8988T (cell line): Measurements from ENCODE around the gene ITK.
"Not testable (repeated sequence)": the region's sequence is repeated elsewhere in the genome, so short reads cannot be mapped to it uniquely, and the experiment has no call there.

ENCODE experiments used
- DNase-seq: peaks from one replicate; pipeline ENCODE4 v3.0.0; 2011

Gene ITK

DNA sequence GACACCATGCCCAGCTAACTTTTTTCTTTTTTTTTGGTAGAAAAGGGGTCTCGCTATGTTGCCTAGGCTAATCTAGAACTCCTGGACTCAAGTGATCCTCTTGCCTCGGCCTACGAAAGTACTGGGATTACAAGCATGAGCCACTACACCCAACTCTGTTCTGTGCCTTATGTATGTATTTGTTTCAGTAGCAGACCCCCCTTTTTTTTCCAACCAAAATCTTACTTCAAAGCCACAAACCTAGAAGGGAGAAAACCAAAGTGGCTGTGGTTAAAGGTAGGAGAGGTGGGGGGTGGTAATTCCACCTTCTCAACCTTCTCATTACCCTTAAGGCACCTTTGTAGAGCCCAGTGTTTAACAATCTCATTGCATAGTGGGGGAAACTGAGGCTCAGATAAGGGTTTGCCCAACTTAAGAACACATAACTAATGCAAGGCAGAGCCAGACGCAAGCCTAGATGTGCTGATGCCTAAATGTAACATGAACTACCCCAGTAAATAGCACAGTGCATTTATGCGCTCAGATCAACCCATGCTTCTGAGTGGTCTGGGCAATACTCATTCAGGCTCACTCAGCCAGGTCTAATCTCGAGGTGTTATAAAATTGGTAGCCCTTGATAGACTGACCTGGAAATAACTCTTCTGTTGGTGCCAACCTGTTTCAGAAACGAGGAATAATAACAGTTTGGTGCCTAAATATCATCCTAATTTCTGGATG is 33.0 kb downstream of the ITK start:
- no peak for DNase-seq

DNA sequence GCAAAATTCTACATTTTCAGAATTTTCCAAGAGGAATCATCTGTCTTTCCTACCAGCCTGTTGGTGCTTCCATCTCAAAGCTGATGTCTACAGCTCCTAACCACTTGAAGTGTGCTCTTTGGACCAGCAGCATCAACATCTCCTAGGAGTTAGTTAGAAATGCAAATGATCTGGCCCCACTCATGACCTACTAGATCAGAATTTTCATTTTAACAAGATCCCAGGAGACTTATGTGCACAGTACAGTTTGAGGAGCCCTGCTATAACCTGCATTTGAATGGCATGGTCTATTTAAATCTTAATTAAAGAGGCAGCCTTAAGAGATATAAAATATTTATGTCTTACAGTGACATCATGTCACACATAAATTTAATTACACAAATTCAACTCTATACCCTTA is 33.8 kb downstream of the ITK start:
- no peak for DNase-seq

DNA sequence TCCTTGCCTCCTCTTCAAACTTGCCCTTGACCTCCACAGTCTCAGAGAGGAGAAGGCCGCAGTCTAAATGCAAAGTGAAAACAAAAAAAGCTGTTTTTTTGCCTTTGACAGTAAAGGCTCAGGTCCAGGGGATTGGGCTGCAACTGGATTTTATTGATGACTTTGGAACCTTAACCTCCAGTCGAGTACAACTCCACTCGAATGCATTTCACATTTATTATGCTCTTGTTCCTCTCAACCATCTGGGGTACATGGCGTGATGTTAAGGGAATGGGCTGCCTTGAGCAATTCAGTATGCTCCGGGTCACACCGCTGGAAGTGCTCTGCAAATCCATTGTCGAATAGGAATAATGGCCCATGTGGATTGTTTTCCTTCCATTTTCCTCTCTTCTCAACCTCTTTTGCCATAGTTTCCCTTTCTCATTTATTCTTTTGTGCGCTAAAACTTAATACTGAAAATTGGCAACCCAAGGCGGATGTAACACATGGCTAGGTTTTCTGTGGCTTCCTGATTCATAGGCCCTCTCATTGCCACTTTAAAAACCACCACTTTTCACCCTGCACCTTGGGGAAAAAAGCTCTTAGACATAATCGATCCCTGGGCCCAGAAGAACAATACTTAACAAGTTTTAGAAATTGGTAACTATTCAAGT is 34.3 kb downstream of the ITK start:
- DNase-seq = no peak

DNA sequence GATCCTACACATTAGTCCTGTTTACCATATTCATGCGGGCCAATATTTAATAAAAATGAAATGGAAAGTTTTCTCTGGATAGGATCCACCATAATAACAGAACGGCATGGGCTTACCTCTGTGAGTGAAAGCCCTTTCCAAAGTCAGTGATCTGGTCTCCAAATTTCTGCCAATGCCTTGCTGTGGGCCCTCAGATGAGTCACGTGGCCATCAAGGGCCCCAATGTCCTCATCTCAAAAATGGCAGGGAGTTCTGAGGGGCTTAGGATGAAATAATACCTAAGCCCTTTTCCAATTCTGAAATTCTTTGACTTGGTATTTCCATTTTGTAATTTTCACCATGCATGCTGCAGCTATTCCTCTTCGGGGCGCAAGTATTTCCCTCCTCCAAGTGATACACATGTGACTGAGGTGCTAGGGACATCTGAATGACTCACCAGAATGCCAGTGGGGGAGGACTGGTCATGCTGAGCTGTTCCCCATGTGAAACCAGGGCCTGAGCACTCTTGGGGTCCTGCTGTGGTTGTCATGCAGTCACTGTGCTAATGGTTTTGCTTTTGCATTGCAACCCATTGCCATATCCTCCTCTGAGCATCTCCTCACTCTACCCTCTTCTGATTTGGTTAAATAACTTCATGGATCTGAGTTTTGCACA is 35.0 kb downstream of the ITK start:
- no peak for DNase-seq

DNA sequence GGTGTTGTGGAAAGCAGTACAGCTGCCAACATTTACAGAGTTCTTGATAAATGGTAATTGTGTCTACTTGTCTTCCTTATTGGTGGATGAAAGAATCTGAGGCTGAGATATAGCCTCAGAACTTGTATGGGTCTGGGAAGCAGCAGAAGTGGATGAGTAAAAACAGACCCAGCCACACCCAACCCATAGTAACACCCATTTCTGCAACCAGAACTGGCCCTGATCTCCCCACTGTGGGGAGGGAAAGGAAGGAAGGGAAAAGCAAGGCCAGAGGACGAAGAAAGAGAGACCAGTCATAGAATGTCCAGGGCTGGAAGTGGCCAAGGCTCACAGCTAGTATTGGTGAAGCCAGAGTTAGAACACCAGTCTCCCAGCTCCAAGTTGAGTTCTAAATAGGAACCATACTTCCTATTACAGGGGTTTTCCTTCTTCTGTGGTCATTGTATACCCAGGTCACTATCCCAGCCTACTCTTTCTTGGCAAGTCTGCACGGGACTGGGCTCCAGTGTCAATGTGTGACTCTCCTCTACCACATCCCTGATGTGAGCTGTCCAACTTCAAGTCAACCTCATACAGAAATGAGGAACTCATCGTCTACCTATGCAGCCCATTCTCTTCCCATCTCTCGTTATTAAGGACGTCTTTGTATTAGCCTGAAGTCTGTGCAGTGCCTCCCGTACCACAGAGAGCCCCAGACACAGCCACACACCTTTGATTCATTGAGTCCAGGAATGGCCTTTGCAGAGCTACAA is 35.9 kb downstream of the ITK start:
- DNase-seq = no peak

DNA sequence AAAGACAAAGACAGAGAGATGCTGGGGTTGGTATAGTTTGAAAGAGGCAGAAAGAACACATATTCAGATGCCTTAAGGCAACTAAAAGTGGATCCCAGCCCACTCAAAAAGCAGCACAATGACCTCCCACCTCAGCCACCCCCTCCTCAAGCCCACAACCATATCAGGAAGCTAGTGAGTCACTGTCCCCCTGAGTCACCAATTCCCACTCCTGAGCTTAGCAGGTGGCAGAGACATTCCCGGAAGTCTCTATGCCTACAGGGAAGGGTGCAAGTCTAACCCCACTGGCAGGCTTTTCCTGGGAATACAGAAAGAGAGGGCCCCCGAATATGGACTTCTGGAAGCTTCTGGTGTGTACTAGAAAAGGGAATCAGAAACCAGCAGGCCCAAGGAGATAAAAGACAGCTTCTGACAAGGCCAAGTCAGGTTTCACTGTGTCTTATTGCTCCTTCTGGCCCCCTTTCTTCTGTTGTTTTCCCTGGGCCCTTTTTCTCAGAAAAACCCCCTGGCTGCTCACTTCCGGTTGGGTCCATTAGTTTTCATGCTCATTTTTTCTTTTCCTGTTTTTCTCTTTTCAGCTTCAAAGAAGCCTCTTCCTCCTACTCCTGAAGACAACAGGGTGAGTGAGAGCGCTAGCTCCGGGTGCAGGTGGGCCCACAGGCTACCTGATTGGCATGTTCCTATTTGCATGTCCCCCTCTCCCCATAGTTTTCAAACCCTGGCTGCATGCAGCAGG is 36.8 kb downstream of the ITK start:
- DNase-seq = no peak

DNA sequence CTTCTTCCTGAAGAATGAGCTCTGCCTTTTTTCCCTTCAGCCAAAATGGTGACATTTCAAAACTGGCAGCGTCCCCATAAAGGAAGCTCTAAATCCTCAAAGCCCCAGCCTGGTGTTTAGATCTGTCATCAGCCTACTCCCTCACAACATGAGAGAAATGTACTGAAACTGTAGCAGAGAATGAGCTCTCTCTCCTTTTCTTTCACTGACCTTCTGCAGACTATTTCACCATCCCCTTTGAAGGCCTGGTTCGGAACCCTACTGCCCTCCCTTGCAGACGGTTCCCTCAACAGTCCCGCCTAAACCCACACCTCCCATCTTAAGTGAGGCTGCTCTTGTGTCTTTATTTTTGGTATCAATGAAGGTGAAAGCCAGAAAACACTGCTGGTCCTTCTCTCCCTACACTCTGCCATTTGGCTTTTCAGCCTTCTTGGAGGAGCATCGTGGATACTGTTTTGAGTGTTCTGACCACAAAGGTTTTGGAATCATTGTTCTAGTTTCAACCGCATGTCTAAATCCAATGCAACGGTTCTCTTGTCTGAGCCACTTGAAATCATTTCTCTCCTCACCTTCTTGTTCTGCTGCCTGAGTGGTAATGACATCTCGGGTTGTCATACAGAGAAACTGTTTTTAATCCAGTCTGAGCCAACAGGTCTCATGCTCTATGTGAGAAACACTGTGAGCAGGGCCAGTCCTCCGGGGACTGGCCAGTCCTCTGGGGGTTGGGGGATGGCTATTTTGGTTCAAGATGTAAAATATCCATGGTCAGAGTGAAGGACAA is 39.0 kb downstream of the ITK start:
- no peak for DNase-seq

DNA sequence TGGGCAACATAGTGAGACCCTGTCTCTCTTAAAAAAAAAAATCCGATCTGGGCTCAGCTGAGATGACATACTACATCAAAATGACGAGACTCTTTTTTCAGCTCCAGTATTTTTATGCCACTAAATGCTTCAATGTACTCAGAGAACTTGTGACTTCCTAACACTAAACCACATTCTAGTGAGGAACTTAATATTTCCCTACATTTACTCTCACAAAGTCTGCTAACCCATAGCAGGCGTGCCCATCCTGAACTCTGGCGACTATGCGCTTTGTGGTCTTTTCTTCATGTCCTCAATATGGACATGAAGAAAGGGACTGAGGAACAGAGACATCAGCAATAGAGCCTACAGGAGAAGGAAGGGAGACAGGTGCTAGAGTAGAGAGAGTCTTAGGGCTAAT is 41.3 kb downstream of the ITK start:
- DNase-seq = no peak

DNA sequence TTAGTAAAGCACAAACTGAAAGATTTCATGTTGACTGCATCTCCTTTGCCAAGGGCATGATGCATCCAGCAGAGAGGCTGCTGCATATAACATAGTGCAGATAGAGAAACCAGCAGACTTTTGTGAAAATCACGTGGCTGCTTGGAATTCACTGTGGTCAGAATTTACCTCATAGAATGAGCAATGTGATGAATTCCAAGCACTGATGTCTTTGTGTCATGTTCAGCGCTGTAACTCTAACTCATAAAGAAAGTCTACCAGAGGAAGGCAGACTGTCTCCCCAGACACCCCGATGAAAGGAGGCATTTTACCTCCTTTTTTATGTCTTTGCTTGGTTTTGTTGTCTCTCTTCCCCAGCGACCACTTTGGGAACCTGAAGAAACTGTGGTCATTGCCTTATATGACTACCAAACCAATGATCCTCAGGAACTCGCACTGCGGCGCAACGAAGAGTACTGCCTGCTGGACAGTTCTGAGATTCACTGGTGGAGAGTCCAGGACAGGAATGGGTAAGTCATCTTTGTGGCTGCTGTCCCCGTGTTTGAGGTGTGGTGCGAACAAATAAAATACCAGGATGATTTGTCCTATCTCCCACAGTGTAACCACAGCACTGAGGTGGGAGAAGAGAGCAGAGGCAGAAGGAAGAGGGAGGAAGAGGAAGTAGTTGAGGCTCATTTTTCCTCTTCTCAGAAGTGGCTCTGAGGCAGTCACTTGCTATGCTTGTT is 42.0 kb downstream of the ITK start:
- no peak for DNase-seq

DNA sequence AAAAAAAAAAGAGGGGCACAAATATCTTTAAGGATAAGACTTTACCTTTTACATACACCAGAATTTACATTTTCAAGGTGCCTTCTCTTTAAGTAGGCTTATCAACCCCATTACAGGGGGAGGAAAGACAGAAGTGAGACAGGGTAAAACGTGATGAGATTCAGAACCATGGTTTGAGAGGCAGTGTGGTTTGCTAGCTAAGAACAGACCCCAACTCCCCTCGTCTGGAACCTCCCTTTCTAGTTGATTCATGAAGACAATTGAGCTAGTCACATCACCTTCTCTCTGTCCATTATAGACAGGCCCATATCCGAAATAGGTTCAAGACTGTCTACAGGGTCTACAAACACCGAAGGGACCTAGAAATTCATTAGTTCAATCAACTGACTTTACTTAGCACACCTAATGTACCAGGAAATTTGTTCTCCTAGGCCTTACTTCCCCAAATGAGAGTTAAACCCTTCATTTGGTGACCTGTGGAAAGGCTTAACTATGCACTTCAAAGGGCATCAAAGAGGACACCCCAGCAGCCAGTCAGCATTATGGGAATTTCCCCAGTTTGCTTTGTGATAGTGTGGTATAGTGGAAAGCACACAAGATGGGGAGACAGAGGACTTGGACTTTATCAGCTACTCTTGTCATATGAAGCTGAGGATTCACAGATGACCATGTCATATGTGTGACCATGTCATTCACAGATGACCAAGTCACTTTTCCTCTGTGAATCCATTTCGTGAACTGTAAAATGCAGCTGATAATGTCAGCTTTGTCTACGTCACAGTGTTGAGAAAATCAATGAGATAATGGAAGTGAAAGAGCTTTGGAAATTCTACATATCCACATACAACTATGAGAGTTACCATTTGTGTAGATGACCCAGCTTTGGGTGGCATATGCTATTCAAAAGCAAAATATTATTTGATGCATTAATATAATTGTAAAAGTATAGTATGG is 45.1 kb downstream of the ITK start:
- no peak for DNase-seq

DNA sequence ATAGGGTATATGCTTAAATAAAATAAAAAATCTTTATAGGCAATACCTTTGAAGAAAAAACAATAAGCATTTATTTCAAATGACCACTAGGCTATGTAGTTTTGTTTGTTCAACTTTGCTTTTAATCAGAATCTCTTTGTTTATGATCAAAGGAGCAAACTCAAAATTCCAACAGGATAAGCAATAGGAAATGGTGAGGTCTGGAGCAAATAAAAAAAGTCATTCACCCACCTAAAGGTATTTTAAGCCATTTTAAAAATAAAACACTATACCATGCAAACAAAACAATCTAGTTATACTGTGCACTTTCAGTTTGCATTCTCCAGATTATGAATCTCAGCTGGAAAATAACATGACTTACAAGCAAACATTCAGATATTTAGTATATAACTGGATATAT is 50.0 kb downstream of the ITK start:
- DNase-seq = no peak

DNA sequence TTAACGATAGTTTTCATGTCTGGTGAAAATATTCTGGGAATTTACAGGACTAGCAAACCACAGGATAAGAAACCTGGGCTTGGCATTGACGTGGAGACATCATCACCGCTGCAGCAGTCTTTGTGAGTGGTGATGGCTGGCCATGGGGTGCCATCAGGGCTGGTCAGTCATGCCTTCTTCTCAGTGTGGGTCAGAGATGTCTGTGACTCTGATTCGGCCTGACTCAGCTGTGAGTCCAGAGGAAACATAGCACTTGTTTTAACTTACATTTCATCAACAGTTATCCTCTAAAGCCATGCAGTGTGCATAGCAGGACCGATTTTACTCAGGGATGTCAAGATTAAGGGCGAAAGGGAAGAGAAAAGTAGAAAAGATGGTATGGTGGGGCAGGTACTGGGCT is 52.1 kb downstream of the ITK start:
- no peak for DNase-seq

DNA sequence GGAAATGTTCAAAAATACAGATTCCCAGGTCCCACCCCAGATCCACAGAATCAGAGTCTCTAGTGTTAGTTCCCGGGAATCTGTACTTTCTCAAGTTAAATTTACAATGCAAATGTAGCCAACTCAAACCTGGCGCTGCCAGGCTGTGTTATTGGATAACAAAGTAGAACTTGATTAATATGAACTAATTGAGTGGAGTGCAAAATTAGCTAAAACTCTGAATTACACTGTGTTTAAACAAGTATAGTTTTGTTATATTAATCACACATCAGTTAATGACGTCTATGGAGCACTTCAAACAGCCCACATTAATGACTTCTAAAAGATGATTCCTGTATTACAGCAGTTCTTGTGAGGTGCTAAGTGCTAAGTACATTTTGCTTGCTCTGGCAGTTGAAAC is 52.9 kb downstream of the ITK start:
- no peak for DNase-seq

DNA sequence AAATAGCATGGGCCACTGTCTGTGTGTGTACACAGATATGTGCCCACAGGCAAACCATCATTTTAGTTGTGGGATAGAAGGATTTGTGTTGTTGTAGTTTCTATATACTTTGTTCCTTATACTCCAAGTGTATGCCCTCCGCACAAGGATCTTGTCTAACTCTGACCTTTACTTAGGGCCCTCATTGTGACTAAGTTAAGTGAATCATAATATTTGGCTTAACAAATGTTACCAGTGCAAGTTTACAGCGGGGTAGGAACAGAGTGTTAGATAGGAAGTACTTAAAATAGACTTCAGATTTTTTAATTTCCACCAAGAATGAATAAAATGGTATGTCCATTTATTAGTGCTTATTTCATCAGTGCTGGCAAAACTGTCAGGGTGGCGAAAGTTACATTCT is 55.8 kb downstream of the ITK start:
- no peak for DNase-seq

DNA sequence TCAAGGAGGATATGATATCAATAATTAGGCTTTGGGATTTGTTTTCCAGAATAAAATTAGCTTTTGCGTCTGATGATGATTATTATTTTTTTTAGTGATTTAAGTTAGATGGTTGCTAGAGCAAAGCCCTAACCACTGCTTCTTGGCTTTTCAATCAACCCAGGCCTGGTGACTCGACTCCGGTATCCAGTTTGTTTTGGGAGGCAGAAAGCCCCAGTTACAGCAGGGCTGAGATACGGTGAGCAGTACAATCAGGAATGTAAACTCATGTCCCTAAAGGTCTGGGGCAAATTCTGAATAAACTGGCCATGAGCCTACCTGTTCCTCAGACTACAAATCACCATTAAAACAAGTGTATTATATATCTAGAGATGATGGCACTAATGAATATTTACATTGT is 60.8 kb downstream of the ITK start:
- DNase-seq = no peak

DNA sequence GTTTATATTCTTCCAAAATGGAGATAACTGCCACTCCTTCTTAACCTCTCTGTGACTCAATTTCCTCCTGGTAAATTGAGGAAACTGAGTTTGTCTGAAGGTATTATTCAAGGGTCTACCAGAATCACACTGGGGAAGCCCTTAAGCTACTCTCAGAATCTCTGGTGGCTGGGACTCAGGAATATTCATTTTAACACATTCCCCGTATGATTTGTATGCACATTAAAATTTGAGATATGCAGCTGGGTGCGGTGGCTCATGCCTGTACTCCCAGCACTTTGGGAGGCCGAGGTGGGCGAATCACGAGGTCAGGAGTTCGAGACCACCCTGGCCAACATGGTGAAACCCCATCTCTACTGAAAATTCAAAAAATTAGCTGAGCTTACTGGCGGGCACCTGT is 64.1 kb downstream of the ITK start:
- not testable (repeated sequence) for DNase-seq

DNA sequence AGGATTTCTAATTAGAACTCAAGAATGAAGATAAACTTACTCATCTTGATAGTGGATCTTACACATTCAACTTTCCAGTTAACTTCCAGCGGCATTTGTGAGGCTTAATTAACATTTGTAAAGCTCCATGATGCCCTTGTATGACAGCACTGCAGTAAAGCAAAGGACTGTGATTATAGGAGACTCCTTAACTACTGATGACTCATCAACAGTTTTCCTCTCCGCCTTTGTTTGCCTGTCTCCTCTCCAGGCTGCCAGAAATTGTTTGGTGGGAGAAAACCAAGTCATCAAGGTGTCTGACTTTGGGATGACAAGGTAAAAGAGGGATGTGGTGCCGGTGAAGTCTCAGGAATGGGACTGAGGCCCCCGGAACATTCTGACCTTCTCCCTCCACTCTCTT is 64.8 kb downstream of the ITK start:
- no peak for DNase-seq

DNA sequence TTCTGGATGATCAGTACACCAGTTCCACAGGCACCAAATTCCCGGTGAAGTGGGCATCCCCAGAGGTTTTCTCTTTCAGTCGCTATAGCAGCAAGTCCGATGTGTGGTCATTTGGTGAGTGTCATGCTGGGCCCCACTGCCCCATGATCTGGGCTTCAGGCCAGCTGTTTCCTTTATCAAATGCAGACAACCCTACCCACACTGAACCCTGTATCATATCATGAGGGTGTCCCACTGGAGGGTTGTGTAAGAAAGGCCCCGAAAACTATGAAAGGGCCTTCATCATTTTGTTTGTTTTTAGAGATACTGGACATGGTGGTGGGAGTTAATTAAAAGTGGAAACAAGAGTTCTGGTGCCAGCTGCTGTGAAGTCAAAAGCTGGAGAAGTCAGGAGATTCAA is 65.2 kb downstream of the ITK start:
- no peak for DNase-seq

DNA sequence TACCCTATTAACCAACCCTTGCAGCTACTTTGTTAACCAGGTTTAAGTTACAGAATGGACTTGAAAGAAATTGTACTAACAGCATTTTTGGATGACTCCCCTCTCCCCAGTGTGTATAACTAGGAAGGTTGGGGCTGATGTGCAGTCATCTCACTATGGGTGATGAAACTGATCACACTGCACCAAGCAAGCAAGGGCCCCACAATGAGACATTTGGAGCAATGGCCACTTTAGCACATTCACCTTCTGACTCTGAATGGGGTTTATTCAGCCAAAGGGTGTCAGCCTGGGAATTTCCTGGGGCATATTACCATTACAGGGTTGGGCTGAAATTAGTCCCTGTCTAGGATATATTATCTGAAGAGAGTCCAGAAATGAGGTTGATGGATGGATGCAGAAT is 66.6 kb downstream of the ITK start:
- DNase-seq = no peak

DNA sequence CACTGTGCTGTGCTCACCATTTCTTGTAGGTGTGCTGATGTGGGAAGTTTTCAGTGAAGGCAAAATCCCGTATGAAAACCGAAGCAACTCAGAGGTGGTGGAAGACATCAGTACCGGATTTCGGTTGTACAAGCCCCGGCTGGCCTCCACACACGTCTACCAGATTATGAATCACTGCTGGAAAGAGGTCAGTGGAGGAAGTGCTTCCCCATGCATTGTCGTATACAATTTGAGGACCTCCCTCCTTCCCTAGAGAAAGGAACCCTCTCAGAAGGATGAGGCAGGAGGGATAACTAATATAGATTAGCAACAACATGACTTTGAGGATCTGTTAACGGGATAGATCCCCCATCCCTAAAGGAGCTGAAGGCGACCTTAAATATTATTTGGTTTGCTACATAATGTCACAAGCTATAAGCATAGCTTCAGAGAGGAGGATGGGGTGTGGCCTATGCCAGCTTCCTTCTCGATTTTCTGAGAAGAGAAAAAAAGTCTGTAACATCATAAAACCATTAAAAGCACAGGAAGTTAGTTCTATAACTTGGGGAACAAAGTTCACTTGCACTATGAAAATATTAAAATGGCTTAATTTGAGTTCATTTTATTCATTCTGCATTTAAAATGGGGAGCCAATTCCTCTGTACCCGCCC is 68.3 kb downstream of the ITK start:
- no peak for DNase-seq
